ENCODE data around the gene NPSR1. TPM values are rescaled to one million over a fixed set of nuclear protein-coding genes. Genes with fewer than 3 reads are reported as not detected.

Gene NPSR1
- total and polyA plus RNA-seq, 8 donors = not detected

GRCh38 chr7:34755008-34755407, 97.0 kb downstream of the NPSR1 start:
- Histone ChIP-seq H3K4me1 (no peaks in the 10 kb centered on the region), H3K36me3 (no peaks in the 10 kb centered on the region), H3K27ac (no peak overlapping the region), H3K4me3 (no peak overlapping the region), H3K27me3 (no peaks in the 10 kb centered on the region), H3K9me3 (peaks cover 0 to 2% of the 10 kb centered on the region in 2 donors)
- DNase-seq = no peak
- intact Hi-C loops (cut with DNase I) = no loop called here
- no peak for TF ChIP-seq CTCF (IDR thresholded peaks at IDR 0.05)
- no peak for ATAC-seq

DNA sequence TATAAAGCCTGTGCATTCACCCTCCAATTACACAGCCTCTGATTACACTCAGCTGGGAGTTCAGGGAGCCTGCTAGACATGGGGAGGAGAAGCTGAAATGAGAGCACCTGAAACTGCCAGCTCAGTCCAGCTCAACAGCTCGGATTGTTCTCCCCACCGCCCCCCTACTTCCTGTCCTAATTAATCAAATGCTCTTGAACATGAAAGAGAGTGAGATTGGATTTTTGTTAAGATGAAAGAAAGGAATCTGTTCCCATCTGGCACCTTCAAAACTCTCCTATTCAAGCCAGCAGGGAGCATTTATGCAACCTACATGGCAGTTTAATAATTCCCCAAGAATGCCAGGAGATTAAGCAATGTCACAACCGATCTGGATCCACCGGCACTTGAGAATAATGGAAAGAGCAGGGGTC, 98.0 kb downstream of the NPSR1 start:
- intact Hi-C loops (cut with DNase I) = no loop called here
- no peaks in the 10 kb centered on the region for H3K4me1 ChIP-seq
- H3K27me3 ChIP-seq = no peaks in the 10 kb centered on the region
- no peaks in the 10 kb centered on the region for H3K9me3 ChIP-seq
- H3K4me3 ChIP-seq = no peak overlapping the region
- no peak for DNase-seq
- no peak for TF ChIP-seq CTCF (IDR thresholded peaks at IDR 0.05)
- peak; percentile 32 for ATAC-seq
- H3K27ac ChIP-seq = no peak overlapping the region
- no peaks in the 10 kb centered on the region for H3K36me3 ChIP-seq

- Histone ChIP-seq H3K9me3 (no peaks in the 10 kb centered on the region), H3K27ac (no peak overlapping the region), H3K27me3 (no peaks in the 10 kb centered on the region), H3K4me3 (no peak overlapping the region), H3K4me1 (no peaks in the 10 kb centered on the region), H3K36me3 (no peaks in the 10 kb centered on the region)
- intact Hi-C loops (cut with DNase I) = no loop called here
- TF ChIP-seq CTCF (IDR thresholded peaks at IDR 0.05) = no peak
- no peak for ATAC-seq
- no peak for DNase-seq
Observed at GRCh38 chr7:34756691-34757090, 98.7 kb downstream of the NPSR1 start.

DNA sequence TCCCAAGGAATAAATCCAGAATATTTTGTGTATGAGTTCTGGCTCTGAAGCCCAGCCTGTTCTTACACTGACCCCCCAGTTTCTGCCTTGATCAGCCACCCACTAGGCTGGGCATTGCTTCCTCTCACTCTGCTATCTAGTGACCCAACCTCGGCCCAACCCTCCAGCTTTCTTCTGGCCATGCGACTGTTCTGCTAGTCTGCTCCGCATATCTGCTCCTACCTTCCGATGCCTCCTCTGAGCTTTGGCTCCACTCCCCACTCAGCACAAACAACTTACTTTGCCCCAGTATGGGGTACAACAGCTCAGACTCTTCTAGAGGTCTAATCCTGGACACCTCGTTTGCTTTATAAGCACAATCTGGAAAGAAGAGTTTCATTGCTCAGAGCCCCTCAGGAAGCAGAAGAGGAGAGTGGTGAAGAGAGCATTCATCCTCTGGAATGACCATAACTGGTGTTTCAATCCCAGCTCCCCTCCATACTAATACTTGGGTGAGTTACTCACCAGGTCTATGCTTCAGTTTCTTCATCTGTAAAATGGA, 99.6 kb downstream of the NPSR1 start:
- Histone ChIP-seq H3K4me1 (no peaks in the 10 kb centered on the region), H3K27ac (no peak overlapping the region), H3K36me3 (no peaks in the 10 kb centered on the region), H3K27me3 (no peaks in the 10 kb centered on the region), H3K9me3 (no peaks in the 10 kb centered on the region), H3K4me3 (no peak overlapping the region)
- intact Hi-C loops (cut with DNase I) = no loop called here
- ATAC-seq (no peak), DNase-seq (no peak)
- TF ChIP-seq CTCF (IDR thresholded peaks at IDR 0.05) = no peak

DNA sequence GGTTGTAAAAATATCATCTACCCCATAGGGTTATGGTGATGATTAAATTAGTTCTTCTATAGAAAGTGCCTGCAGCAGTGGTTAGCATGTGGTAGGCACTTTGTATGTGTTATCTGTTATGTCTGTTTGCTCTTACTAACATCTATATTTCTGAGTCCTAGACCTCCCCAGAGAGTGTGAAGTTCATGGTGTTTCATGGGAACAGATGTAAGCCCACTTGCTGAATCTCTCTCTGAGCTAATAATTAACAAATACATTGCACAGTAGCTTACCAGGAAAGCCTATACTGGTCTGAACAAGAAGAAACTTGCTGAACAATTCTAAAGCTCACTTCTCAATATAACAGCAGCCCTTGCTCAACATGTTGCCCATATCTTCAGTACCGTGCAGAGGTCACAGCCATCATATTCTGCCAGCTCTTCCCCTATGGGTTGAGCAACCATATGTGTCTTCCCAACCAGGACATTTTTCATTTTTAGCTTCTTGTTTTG, 100.1 kb downstream of the NPSR1 start:
- intact Hi-C loops (cut with DNase I) = no loop called here
- Histone ChIP-seq H3K4me3 (no peak overlapping the region), H3K4me1 (no peaks in the 10 kb centered on the region), H3K9me3 (no peaks in the 10 kb centered on the region), H3K36me3 (no peaks in the 10 kb centered on the region), H3K27ac (no peak overlapping the region), H3K27me3 (no peaks in the 10 kb centered on the region)
- DNase-seq (no peak), ATAC-seq (peak; percentile 17)
- TF ChIP-seq CTCF (IDR thresholded peaks at IDR 0.05) = no peak
